ENCODE measurements around the gene MYBPH. TPM values are rescaled to one million over a fixed set of nuclear protein-coding genes. Genes with fewer than 3 reads are reported as not detected.

MYBPH gene
- total RNA-seq, 1 donor from 2014 or later: not detected

DNA sequence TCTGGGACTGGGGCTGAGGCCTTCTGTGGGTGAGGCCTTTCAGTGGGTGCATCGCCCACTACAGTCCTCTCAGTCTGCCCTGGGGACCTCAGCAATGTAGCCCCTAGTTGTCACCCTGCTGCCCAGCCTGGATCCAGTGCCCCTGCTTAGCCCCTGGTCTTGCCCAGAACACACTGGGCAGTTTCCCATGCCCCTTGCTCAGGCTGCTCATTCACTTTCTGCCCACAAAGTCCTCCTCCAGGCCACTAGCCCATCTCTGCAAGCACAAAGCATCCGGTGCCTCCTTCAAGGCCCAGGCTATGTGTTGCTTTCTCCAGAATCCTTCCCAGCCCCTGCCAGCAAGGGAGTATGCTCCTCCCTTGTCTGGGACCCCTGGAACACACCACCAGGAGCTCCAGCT, 53.5 kb downstream of the MYBPH start:
- Mint-ChIP-seq H3K27ac (no peak overlapping the region), H3K9me3 (ENCODE audit: low read depth) (no peaks in the 10 kb centered on the region), H3K4me1 (ENCODE audit: low read depth) (peaks cover 8% of the 10 kb centered on the region), H3K4me3 (ENCODE audit: low read depth) (no peak overlapping the region), H3K36me3 (ENCODE audit: insufficient read depth) (no peaks in the 10 kb centered on the region), H3K27me3 (peaks cover 88% of the 10 kb centered on the region)
- no peak for DNase-seq (ENCODE audit: low spot score, unreplicated experiment)
- TF ChIP-seq, protein P1, sequence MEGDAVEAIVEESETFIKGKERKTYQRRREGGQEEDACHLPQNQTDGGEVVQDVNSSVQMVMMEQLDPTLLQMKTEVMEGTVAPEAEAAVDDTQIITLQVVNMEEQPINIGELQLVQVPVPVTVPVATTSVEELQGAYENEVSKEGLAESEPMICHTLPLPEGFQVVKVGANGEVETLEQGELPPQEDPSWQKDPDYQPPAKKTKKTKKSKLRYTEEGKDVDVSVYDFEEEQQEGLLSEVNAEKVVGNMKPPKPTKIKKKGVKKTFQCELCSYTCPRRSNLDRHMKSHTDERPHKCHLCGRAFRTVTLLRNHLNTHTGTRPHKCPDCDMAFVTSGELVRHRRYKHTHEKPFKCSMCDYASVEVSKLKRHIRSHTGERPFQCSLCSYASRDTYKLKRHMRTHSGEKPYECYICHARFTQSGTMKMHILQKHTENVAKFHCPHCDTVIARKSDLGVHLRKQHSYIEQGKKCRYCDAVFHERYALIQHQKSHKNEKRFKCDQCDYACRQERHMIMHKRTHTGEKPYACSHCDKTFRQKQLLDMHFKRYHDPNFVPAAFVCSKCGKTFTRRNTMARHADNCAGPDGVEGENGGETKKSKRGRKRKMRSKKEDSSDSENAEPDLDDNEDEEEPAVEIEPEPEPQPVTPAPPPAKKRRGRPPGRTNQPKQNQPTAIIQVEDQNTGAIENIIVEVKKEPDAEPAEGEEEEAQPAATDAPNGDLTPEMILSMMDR (IDR thresholded peaks at IDR 0.05; ENCODE audit: unreplicated experiment): no peak

DNA sequence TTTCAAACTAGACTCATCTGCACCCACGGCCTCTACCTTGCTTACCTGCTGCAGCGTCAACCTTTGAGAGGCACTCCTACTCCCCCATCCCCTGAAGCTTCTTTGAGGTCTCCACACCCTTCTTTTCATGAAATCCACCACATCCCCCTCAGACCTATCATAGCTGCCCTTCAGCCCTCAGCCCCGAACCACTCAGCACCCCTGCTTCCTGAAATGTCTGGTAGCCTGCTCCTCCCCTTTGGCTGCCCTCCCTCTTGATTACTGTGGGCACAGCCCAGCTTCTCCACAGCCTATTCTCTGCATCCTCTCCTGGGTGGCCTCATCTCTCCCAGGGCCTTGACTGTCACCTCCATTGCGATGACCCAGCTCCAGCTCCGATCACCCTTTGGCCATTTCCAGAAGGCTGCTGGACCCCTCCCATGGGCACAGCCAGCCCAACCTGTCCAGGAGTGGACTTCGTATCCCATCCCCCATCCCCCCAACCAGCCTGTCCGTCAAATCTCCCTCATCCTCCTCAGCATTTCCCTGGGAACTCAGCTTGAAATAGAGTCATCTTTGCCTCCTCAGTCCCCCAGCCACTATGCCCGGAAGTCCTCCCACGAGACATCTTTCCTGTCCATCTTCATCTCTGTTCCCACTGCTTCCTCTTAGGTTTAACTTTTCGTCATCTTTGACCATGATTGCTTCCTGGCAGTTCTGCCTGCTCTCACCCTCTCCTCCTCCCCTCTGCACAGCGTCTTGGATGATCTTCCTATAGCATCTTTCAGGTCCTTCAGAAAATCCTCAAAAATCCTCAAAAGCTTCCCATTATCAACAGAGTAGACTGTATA, 54.2 kb downstream of the MYBPH start:
- Mint-ChIP-seq H3K4me1 (ENCODE audit: low read depth) (peaks cover 4% of the 10 kb centered on the region), H3K27ac (no peak overlapping the region), H3K36me3 (ENCODE audit: insufficient read depth) (no peaks in the 10 kb centered on the region), H3K4me3 (ENCODE audit: low read depth) (no peak overlapping the region), H3K27me3 (peaks cover 86% of the 10 kb centered on the region), H3K9me3 (ENCODE audit: low read depth) (no peaks in the 10 kb centered on the region)
- no peak for DNase-seq (ENCODE audit: low spot score, unreplicated experiment)
- TF ChIP-seq, protein P1 (IDR thresholded peaks at IDR 0.05; ENCODE audit: unreplicated experiment): no peak

DNA sequence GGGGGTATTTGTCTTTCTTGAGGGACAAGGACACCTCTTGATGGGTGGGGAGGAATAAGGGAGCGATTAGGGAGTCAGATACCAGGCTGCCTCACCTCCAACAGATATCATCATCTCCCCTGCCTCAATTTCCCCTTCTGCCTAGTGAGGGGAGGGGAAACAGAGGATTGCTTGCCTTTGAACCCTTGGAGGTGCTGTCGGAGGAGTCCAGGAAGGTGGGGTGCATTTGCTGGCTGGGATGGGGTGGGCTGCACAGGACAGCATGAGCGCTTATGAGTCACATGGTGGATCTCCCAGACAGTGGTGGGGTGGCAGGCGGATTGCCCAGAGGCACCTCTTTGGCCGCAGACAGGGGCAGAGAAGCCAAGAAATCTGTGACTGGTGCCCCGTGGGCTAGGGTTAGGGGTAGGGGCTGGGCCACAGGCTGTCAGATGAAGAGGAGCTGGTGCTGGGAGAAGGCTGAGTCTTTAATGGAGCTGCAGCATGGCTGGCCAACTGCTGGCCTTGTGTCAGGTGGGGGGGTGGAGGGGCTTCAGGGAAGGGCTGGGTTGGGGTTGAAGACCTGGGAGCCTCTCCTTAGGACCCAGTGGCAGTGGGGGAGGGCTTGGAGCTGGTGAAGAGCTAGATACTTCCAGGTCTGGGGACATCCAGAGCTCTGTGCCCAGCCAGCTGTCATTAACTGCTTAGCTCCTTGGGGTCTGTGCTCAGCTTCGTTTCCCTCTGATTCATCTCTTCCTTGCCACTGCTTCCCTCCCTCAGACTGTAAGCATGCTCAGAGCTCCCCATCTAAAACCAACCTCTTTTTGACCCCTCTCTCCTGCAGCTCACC, 55.1 kb downstream of the MYBPH start:
- TF ChIP-seq, protein P1 (IDR thresholded peaks at IDR 0.05; ENCODE audit: unreplicated experiment): no peak
- H3K27ac Mint-ChIP-seq: no peak overlapping the region
- H3K4me1 Mint-ChIP-seq (ENCODE audit: low read depth): peaks cover 4% of the 10 kb centered on the region
- no peaks in the 10 kb centered on the region for H3K36me3 Mint-ChIP-seq (ENCODE audit: insufficient read depth)
- H3K27me3 Mint-ChIP-seq: peaks cover 85% of the 10 kb centered on the region
- no peak overlapping the region for H3K4me3 Mint-ChIP-seq (ENCODE audit: low read depth)
- DNase-seq (ENCODE audit: low spot score, unreplicated experiment): no peak
- H3K9me3 Mint-ChIP-seq (ENCODE audit: low read depth): no peaks in the 10 kb centered on the region

Other genes with a start within 250 kb of the MYBPH start
- 32.3 and 34.1 TPM in 2 replicates for gene KLHL12, start 248.6 kb downstream of the MYBPH start, total RNA-seq
- 41.5 and 45.7 TPM in 2 replicates for gene ADIPOR1, start 217.5 kb downstream of the MYBPH start, total RNA-seq
- 27.5 and 27.7 TPM in 2 replicates for gene CYB5R1, start 208.6 kb downstream of the MYBPH start, total RNA-seq
- 74.3 and 77.4 TPM in 2 replicates for gene TMEM183A, start 168.5 kb downstream of the MYBPH start, total RNA-seq
- gene PPFIA4, start 149.3 kb downstream of the MYBPH start, total RNA-seq: 0.87 and 1.2 TPM in 2 replicates
- gene MYOG, start 89.8 kb downstream of the MYBPH start, total RNA-seq: not detected in 2 replicates
- 0.14 and 0.16 TPM in 2 replicates for gene ADORA1, start 48.1 kb downstream of the MYBPH start, total RNA-seq
- not detected in 2 replicates for gene CHI3L1, start 10.9 kb upstream of the MYBPH start, total RNA-seq
- 0.14 and 0.95 TPM in 2 replicates for gene CHIT1, start 53.8 kb upstream of the MYBPH start, total RNA-seq
- 103 and 110 TPM in 2 replicates for gene BTG2, start 129.7 kb upstream of the MYBPH start, total RNA-seq
- 2.5 and 3.1 TPM in 2 replicates for gene FMOD, start 175.3 kb upstream of the MYBPH start, total RNA-seq